Subcutaneous adipose tissue (tissue), 4 donors: ENCODE measurements around the gene XYLT1. TPM values are rescaled to one million over a fixed set of nuclear protein-coding genes. Genes with fewer than 3 reads are reported as not detected.

ENCODE experiments used
- total RNA-seq, 4 donors: library from RNA; depleted of rRNA; stranded (reverse); fragments of >200 nt; gene quantifications; one replicate each; pipeline ENCODE4 v1.1.0, GENCODE V29; 2016
- TF ChIP-seq, protein P1 (sequence below): fragments of 450-650 bp; IDR thresholded peaks from one replicate; pipeline ENCODE4 v1.5.1; 2016; ENCODE audit warnings: low read depth, mild to moderate bottlenecking, control low read depth, antibody characterized with exemption, moderate library complexity

Gene XYLT1
- total RNA-seq, 4 donors from 2014 or later = 21.7 to 27.5 (median 26.1) TPM

DNA sequence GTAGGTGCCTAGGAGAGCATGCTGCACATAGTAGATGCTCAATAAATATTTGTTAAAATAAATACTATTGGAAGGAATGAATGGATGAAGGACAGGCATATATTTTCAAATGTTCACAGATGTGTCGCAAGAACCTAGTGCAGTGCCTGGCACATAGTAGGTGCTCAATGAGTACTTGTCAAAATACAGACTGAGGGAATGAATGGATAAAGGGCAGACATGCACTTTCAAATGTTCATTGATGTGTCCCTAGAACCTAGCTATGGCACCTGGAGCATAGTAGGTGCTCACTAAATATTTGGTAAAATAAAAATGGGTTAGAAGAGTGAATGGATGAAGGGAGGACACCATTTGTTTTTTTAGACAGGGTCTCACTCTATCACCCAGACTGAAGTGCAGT is 26.1 kb downstream of the XYLT1 start:
- TF ChIP-seq, protein P1, sequence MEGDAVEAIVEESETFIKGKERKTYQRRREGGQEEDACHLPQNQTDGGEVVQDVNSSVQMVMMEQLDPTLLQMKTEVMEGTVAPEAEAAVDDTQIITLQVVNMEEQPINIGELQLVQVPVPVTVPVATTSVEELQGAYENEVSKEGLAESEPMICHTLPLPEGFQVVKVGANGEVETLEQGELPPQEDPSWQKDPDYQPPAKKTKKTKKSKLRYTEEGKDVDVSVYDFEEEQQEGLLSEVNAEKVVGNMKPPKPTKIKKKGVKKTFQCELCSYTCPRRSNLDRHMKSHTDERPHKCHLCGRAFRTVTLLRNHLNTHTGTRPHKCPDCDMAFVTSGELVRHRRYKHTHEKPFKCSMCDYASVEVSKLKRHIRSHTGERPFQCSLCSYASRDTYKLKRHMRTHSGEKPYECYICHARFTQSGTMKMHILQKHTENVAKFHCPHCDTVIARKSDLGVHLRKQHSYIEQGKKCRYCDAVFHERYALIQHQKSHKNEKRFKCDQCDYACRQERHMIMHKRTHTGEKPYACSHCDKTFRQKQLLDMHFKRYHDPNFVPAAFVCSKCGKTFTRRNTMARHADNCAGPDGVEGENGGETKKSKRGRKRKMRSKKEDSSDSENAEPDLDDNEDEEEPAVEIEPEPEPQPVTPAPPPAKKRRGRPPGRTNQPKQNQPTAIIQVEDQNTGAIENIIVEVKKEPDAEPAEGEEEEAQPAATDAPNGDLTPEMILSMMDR = no peak

DNA sequence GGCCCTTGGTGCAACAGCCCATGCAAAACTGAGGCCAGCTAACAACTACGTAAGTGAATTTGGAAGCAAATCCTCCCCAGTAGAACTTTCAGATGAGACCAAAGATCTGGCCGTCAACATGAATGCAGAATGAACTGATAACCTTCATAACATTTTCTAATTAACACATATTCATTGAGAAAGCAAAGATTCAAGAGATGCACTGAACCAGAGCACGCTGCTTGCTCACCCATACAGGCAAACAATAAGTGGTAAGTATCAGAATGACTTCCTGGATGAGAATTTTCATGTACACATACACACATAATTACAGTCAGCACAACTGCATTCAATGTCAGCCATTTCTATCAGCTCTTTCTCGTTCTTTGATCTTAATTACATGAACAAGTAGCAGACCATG is 30.6 kb downstream of the XYLT1 start:
- TF ChIP-seq, protein P1 = no peak

DNA sequence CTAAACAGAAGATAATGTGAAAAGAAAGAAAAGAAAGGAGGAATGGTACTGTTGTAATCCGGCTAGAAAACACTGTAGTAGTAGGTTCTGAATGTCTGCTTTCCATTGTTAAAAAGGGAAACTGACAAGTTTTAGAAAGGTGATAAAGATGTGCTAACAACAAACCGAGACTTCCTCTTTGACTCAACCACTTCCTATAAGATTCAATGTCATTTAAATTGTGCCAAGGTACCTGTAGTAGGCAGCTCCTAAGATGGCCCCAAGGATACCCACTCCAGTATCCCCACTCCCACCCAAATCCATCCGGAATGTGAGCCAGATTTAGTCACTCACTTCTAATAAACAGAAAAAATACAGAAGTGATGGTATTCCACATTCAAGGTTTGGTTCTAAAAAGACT is 31.2 kb downstream of the XYLT1 start:
- TF ChIP-seq, protein P1 = no peak

DNA sequence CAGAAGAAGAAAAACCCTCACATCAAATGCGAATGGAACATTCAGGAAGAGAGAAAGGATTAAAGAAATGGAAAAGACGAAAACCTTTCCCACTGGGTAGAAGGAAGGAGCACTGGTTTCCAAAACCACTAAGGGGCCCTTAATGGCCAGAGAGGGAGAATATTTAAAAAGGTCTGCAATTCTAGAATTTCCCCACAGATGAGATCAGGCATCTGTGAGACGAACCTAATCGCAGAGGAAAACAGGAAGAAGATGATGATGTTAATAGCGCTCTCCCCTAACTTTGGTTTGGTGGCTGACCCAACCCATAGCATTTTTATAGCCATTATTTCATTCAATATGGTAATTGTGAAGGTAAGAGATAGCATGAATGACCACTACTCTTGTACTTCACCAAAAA is 32.8 kb downstream of the XYLT1 start:
- TF ChIP-seq, protein P1 = no peak

DNA sequence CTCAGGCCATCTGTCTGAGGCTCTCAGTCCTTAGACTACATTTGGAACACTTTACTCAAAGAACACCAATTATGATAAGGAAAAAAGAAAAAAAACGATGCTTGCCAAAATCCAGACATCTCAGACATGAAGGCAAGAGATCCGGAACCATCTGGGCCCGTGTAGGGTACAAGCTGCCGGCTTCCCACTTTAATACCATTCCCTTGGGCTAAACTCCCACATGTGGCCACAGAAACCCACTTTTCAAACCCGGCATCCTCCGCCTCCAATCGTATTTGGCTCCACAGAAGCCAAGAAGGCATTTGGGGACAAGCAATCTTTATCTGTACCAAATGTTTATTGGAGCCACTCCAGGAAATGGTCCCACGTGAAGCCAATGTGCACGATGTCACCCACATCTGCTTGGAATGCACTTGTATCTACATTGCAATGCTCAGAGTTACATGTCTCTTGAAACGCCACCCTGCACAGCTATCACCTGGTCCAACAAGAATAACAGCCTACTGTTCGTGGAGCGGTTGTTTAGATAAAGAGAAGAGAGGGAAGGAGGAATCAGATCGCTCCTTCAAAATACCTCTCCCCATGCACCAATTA is 33.5 kb downstream of the XYLT1 start:
- TF ChIP-seq, protein P1 = no peak

DNA sequence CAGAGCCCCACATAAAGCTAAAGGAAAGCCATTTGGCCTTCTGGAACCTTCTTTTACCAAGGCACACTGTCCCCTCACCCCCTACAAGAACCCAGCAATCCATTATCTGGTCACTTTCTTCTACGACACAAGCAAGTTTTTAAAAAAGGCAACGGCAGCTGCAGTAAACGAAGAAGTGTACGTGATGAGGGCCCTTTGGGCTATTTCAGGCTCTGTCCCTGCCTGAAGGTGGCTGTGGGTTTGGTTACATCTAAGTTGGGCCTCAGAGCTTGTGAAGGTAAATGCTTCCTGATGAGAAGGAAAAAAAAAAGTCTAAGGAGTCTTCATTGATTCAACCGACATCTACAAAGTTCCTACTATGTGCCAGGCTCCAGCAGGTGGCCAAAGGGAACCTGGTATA is 35.4 kb downstream of the XYLT1 start:
- TF ChIP-seq, protein P1 = no peak

DNA sequence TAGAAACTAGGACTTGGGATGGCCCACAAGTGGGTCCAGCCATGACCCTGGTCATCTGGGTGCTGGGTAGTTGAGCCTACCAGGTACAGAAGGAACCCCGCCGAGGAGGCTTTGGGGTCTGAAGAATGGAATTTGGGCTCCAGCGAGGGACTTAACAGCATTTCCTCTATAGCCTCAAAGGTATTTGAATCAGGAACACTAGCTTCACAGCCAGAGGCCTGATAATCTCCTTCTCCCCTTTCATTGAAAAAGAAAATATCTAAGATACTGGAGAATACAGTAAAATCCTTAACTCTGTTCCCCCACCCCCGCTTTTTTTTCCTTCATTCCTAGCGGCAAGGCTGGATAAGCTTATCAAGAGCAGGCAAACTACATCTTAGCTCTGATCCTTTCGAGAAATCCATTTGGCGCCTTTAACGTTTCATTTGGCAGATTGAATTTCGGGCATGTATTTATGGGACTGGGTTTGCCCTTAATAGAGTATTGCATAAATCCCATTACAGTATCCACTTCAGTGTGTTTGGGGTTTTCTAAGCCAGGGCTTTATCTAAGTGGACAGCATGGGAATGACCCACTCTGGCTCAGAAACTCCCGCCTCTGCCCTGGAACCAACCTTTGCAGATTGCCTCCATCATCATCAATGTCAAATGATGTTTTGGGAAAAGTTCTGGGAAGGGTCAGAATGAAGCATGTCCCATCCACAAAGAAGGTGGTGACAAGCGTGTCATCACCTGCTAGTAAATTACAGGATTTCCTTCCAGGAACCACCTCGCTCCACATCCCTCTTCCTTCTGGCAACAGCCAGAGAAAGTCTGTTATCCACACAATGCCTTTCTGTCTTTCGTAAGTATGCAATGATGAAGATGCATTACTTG is 36.9 kb downstream of the XYLT1 start:
- TF ChIP-seq, protein P1 = no peak
